22Rv1 (cell line): ENCODE data around the gene KRT6A.
A peak's percentile ranks its signal among the peaks of the same experiment; 100 is the strongest.

ENCODE experiments used
- ZFX ChIP-seq: fragments of 450-650 bp; IDR thresholded peaks from 2 replicates; pipeline ENCODE4 v1.6.1; 2017; ENCODE audit warnings: antibody characterized with exemption, borderline replicate concordance
- TF ChIP-seq, protein P1 (sequence below): fragments of 450-650 bp; IDR thresholded peaks from 2 replicates; pipeline ENCODE4 v1.5.1; 2017; ENCODE audit warnings: mild to moderate bottlenecking

DNA sequence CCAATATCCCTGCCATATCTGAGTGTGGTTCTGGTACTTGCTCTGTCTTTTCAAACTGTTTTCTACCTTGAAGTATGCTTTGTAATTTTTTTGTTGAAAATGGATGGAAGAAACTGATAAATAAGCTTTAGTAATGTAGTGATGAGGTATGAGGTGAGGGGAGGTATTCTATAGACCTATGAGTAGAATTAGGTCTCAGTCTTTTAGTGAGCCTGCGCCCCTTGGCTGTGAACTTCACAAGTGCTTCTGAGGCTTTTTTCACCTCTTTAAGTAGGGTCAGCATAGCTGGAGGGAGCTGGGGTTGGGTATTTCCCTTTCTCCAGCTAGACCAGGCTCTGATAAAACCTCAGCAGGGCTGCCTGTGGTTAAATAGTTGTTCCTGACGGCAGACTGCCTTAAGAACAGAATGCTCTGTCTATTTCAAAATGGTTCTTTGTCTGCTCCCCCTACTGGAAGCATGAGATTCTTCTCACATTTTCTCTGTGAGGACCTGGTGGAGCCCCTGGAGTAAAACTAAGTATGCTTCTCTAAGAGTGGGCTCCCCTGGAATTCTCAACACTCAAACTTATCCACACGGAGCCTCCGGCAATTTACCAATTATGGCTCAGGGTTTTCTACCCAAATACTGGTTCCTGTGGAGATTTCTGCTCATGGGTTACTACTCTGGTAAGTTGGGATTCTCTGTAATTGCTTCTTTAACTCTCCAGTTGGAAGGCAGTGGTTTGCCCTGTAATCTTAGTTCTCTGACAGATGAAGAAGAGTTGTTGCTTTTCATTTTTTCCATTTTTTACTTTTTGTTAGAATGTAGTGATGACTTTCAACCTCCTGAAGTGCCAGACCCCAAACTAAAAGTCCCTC, 14.0 kb upstream of the KRT6A start:
- TF ChIP-seq ZFX = no peak
- TF ChIP-seq, protein P1, sequence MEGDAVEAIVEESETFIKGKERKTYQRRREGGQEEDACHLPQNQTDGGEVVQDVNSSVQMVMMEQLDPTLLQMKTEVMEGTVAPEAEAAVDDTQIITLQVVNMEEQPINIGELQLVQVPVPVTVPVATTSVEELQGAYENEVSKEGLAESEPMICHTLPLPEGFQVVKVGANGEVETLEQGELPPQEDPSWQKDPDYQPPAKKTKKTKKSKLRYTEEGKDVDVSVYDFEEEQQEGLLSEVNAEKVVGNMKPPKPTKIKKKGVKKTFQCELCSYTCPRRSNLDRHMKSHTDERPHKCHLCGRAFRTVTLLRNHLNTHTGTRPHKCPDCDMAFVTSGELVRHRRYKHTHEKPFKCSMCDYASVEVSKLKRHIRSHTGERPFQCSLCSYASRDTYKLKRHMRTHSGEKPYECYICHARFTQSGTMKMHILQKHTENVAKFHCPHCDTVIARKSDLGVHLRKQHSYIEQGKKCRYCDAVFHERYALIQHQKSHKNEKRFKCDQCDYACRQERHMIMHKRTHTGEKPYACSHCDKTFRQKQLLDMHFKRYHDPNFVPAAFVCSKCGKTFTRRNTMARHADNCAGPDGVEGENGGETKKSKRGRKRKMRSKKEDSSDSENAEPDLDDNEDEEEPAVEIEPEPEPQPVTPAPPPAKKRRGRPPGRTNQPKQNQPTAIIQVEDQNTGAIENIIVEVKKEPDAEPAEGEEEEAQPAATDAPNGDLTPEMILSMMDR = peak; percentile 69
